ENCODE data around the gene TPPP3.
"Not testable (repeated sequence)": the region's sequence is repeated elsewhere in the genome, so short reads cannot be mapped to it uniquely, and the experiment has no call there.

Gene TPPP3

DNA sequence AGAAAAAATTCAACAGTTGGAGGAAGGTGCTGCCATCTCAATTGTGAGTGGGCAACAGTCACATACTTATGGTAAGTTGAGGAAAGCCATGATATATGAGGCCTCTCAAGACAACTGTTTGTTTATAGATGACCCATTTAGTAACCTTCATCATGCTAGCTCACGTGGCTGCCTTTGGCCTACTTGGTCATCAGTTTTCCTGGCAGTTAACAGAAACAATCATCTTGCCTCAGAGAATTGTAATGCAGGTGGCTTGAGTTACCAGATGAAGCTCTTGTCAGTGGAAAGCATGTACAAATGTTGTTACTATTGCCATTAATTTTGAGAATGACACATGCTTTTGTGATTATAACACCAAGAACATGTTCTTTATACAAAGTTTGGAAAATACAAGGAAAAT lies 14.7 kb downstream of the TPPP3 start:
- Histone ChIP-seq H3K27me3 (ENCODE audit: control insufficient read depth, insufficient read depth, low read length) (peaks cover 5% of the 10 kb centered on the region), H3K4me2 (ENCODE audit: low read length) (no peak overlapping the region), H3K4me1 (ENCODE audit: control insufficient read depth, insufficient read depth, low read length) (no peaks in the 10 kb centered on the region), H3K9ac (ENCODE audit: low read depth, low read length) (no peak overlapping the region), H3K36me3 (ENCODE audit: insufficient read depth, low read length) (no peaks in the 10 kb centered on the region), H3K9me3 (replicated peaks; ENCODE audit: low read length) (no peaks in the 10 kb centered on the region), H3K4me3 (ENCODE audit: low read length) (no peak overlapping the region)

DNA sequence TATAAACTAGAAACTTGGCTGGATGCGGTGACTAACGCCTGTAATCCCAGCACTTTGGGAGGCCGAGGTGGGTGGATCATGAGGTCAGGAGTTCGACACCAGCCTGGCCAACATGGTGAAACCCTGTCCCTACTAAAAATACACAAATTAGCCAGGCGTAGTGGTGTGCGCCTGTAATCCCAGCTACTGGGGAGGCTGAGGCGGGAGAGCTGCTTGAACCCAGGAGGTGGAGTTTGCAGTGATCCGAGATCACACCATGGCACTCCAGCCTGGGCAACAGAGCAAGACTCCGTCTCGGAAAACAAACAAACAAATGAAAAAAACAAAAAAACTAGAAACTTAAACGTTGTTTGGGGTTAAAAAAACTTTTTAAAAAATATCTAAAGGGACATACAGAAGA lies 17.3 kb downstream of the TPPP3 start:
- H3K9me3 ChIP-seq (replicated peaks; ENCODE audit: low read length); H3K4me1 ChIP-seq (ENCODE audit: control insufficient read depth, insufficient read depth, low read length); H3K9ac ChIP-seq (ENCODE audit: low read depth, low read length); H3K27me3 ChIP-seq (ENCODE audit: control insufficient read depth, insufficient read depth, low read length); H3K4me3 ChIP-seq (ENCODE audit: low read length); H3K4me2 ChIP-seq (ENCODE audit: low read length); H3K36me3 ChIP-seq (ENCODE audit: insufficient read depth, low read length): not testable (repeated sequence)

DNA sequence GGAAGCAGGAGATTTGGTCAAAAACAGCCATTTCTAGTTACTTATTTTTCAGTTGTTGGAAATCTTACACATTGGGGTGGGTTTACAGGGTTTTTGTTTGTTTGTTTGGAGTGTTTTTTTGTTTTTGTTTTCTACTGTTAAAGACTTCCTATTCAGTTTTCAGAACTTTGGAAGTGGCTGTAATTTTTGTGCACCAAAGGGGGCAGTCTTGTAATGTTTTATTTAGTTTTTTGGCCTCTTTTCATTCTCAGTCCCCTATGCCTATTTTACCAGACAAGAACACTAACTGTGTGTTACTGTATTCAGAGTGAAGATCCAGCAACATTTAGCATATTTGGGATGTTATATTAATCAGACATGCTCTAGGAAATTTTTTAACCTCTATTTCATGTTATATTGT lies 20.6 kb downstream of the TPPP3 start:
- Histone ChIP-seq H3K9me3 (replicated peaks; ENCODE audit: low read length) (no peaks in the 10 kb centered on the region), H3K4me1 (ENCODE audit: control insufficient read depth, insufficient read depth, low read length) (no peaks in the 10 kb centered on the region), H3K36me3 (ENCODE audit: insufficient read depth, low read length) (no peaks in the 10 kb centered on the region), H3K9ac (ENCODE audit: low read depth, low read length) (no peak overlapping the region), H3K4me3 (ENCODE audit: low read length) (no peak overlapping the region), H3K27me3 (ENCODE audit: control insufficient read depth, insufficient read depth, low read length) (peaks cover 41% of the 10 kb centered on the region), H3K4me2 (ENCODE audit: low read length) (no peak overlapping the region)

DNA sequence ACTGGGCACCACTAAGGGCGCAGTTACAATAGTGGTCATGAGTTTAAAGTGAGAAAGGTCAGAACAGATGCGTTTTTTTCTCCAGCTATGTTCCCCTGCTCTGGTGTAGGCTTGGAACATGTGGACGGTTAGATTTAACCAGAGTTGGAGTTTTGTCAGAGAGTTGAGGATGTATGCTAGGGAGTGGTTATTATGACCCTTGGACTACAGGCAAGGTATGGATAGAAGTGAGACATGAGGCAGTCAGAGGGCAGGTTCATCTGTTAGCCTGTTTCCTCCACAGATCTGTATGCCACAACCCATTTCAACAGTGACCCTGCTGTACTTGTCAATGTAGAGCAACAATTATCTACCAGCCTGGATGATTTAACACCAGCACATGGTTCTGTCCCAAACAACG lies 22.6 kb downstream of the TPPP3 start:
- Histone ChIP-seq H3K4me2 (ENCODE audit: low read length) (no peak overlapping the region), H3K36me3 (ENCODE audit: insufficient read depth, low read length) (no peaks in the 10 kb centered on the region), H3K4me1 (ENCODE audit: control insufficient read depth, insufficient read depth, low read length) (no peaks in the 10 kb centered on the region), H3K4me3 (ENCODE audit: low read length) (no peak overlapping the region), H3K9ac (ENCODE audit: low read depth, low read length) (no peak overlapping the region), H3K27me3 (ENCODE audit: control insufficient read depth, insufficient read depth, low read length) (peaks cover 48% of the 10 kb centered on the region), H3K9me3 (replicated peaks; ENCODE audit: low read length) (no peaks in the 10 kb centered on the region)

DNA sequence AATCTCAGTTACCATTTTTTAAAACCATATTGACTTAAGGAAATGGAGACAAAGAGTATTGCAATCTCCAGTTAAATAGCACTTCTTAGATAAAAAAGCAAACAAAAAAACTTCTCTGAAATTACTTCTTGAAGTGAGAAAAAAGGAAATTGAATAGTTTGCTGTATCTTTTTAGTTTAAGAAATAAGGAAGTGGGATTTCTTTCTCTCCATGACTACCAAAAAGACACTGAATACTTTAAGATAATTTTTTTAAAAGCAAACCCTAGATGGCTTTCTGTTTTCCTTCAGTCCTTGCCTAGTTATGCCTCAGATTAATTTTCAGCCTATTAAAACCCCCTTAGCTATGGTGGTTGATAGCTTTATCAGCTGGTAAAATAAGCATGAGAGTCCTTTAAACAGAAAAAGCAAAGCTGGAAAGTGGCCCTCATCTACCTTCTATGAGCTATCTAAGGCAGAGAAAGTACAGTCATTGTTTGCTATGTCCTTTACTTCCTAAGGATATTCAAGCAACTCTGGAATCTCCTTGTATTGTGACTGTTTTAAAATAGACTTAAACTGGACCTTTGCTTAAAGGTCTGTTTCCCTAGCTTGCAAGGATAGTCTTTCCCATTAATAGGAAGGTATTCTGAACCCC lies 28.6 kb downstream of the TPPP3 start:
- H3K36me3 ChIP-seq (ENCODE audit: insufficient read depth, low read length) = no peaks in the 10 kb centered on the region
- no peak overlapping the region for H3K9ac ChIP-seq (ENCODE audit: low read depth, low read length)
- no peaks in the 10 kb centered on the region for H3K9me3 ChIP-seq (replicated peaks; ENCODE audit: low read length)
- no peak overlapping the region for H3K4me2 ChIP-seq (ENCODE audit: low read length)
- no peak overlapping the region for H3K4me3 ChIP-seq (ENCODE audit: low read length)
- no peaks in the 10 kb centered on the region for H3K4me1 ChIP-seq (ENCODE audit: control insufficient read depth, insufficient read depth, low read length)
- H3K27me3 ChIP-seq (ENCODE audit: control insufficient read depth, insufficient read depth, low read length) = peaks cover 69% of the 10 kb centered on the region

DNA sequence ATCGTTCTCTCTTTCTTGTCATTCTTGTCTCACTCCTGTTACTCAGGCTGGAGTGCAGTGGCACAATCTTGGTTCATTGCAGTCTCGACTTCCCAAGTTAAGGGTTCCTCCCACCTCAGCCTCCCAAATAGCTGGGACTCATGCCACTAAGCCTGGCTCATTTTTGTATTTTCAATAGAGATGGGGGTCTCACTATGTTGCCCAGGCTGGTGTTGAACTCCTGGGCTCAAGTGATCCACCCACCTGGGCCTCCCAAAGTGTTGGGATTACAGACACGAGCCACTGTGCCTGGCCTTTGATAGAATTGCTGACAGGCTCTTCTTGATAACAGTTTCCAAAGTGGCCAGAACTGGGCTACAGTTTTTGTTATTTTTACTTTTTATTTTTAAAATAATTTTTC lies 32.3 kb downstream of the TPPP3 start:
- no peak overlapping the region for H3K4me2 ChIP-seq (ENCODE audit: low read length)
- no peak overlapping the region for H3K9ac ChIP-seq (ENCODE audit: low read depth, low read length)
- H3K9me3 ChIP-seq (replicated peaks; ENCODE audit: low read length) = no peaks in the 10 kb centered on the region
- no peak overlapping the region for H3K4me3 ChIP-seq (ENCODE audit: low read length)
- no peaks in the 10 kb centered on the region for H3K4me1 ChIP-seq (ENCODE audit: control insufficient read depth, insufficient read depth, low read length)
- H3K27me3 ChIP-seq (ENCODE audit: control insufficient read depth, insufficient read depth, low read length) = peaks cover 65% of the 10 kb centered on the region
- H3K36me3 ChIP-seq (ENCODE audit: insufficient read depth, low read length) = no peaks in the 10 kb centered on the region

DNA sequence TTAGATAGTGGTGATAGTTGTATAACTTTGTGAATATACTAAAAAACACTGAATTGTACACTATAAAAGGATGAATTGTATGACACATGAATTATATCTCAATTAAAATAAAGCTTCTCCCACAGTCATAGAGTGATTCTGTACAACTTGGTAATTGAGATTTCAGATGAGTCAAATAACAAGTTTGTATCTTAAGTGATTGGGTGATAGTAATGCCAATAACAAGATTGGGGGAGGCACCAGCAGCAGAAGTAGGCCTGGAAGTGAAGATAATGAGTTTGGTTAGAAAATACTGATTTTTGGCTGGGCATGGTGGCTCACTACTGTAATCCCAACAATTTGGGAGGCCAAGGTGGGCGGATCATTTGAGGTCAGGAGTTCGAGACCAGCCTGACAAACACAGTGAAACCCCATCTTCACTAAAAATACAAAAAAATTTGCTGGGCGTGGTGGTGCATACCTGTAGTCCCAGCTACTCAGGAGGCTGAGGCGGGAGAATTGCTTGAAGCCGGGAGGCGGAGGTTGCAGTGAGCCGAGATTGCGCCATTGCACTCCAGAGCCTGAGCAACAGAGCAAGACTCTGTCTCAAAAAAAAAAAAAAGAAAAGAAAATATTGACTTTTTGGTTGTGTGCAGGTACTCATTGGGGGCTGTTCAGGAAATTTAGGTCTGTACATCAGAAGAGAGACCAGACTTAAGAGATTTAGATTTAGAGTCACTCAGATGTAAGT lies 33.6 kb downstream of the TPPP3 start:
- not testable (repeated sequence) for H3K9me3 ChIP-seq (replicated peaks; ENCODE audit: low read length); H3K36me3 ChIP-seq (ENCODE audit: insufficient read depth, low read length); H3K4me3 ChIP-seq (ENCODE audit: low read length); H3K4me1 ChIP-seq (ENCODE audit: control insufficient read depth, insufficient read depth, low read length); H3K9ac ChIP-seq (ENCODE audit: low read depth, low read length); H3K4me2 ChIP-seq (ENCODE audit: low read length)
- H3K27me3 ChIP-seq (ENCODE audit: control insufficient read depth, insufficient read depth, low read length) = peaks cover 63% of the 10 kb centered on the region

DNA sequence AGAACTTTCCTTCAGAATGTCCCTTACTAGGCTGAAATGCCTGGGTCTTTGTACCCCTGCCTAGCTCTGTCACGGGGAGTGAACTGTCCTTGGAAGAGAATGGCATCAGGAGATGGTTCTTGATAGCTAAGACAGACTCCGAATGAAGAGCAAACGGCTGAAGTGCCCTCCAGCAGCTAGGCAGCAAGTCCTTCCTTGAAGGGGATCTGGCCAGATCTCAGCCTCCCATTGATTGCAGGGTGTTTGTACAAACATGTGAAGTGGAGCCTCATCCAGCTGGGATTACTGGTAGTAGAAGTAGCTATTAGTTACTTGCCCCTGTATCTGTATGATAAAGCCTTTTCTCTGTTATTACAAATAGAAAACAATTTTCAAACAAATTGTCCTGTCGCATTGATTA lies 35.7 kb downstream of the TPPP3 start:
- Histone ChIP-seq H3K9me3 (replicated peaks; ENCODE audit: low read length) (no peaks in the 10 kb centered on the region), H3K4me2 (ENCODE audit: low read length) (no peak overlapping the region), H3K9ac (ENCODE audit: low read depth, low read length) (no peak overlapping the region), H3K27me3 (ENCODE audit: control insufficient read depth, insufficient read depth, low read length) (peaks cover 55% of the 10 kb centered on the region), H3K4me3 (ENCODE audit: low read length) (no peak overlapping the region), H3K36me3 (ENCODE audit: insufficient read depth, low read length) (no peaks in the 10 kb centered on the region), H3K4me1 (ENCODE audit: control insufficient read depth, insufficient read depth, low read length) (no peaks in the 10 kb centered on the region)

DNA sequence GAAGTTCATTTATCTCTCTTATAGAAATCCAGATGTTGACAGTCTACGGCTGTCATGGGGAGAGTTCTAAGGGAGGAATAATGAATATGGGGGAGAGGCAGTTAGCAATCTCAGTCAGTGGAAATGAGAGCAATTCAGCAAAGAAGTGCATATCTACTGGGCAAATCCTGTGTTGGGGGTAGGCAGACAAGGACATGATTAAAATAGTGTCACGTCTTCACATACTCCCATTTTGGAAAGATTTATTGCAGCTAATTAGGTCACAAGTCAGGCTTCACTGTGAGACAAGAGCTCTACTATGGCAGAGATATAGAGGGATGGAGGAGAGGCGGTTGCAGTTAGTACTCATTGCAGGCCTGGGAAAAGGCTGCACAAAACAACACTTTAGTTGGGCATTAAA lies 36.9 kb downstream of the TPPP3 start:
- no peak overlapping the region for H3K4me3 ChIP-seq (ENCODE audit: low read length)
- no peaks in the 10 kb centered on the region for H3K4me1 ChIP-seq (ENCODE audit: control insufficient read depth, insufficient read depth, low read length)
- no peaks in the 10 kb centered on the region for H3K9me3 ChIP-seq (replicated peaks; ENCODE audit: low read length)
- H3K36me3 ChIP-seq (ENCODE audit: insufficient read depth, low read length) = no peaks in the 10 kb centered on the region
- H3K9ac ChIP-seq (ENCODE audit: low read depth, low read length) = no peak overlapping the region
- no peak overlapping the region for H3K4me2 ChIP-seq (ENCODE audit: low read length)
- peaks cover 55% of the 10 kb centered on the region for H3K27me3 ChIP-seq (ENCODE audit: control insufficient read depth, insufficient read depth, low read length)

DNA sequence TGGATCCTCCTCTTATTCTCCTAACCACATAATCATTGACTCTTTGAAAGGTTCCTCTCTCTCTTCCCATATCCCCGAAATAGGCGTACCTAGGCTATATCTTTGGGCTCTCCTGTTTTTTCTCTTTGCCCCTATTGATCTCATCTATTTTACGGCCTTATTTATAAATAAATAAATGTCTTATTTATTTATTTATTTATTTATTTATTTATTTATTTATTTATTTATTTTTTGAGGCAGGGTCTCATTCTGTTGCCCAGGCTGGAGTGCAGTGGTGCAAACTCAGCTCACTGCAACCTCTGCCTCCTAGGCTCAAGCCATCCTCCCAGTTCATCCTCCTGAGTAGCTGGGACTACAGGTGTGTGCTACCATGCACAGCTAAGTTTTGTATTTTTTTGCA lies 40.8 kb downstream of the TPPP3 start:
- not testable (repeated sequence) for H3K9ac ChIP-seq (ENCODE audit: low read depth, low read length); H3K9me3 ChIP-seq (replicated peaks; ENCODE audit: low read length); H3K4me3 ChIP-seq (ENCODE audit: low read length); H3K4me1 ChIP-seq (ENCODE audit: control insufficient read depth, insufficient read depth, low read length); H3K4me2 ChIP-seq (ENCODE audit: low read length); H3K36me3 ChIP-seq (ENCODE audit: insufficient read depth, low read length)
- peaks cover 40% of the 10 kb centered on the region for H3K27me3 ChIP-seq (ENCODE audit: control insufficient read depth, insufficient read depth, low read length)

DNA sequence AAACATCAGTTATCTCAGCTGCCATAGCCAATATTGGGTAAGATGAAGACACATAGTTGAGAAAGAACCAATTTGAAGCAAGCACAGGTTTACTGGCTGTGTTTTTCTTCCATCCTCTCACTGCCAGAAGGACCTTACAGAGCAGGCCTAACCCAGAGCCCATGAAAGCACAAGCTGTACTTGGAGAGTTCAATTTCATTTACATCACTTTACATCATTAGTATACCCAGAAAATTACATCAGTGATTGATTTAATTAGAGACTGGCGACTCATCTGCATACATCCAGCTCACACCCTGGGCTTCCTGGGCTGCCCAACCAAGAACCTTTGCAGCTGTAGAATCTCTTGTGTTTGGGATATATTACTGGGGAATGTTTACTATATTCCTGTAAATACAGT lies 43.0 kb downstream of the TPPP3 start:
- Histone ChIP-seq H3K4me1 (ENCODE audit: control insufficient read depth, insufficient read depth, low read length) (no peaks in the 10 kb centered on the region), H3K4me3 (ENCODE audit: low read length) (no peak overlapping the region), H3K27me3 (ENCODE audit: control insufficient read depth, insufficient read depth, low read length) (peaks cover 29% of the 10 kb centered on the region), H3K4me2 (ENCODE audit: low read length) (no peak overlapping the region), H3K9me3 (replicated peaks; ENCODE audit: low read length) (no peaks in the 10 kb centered on the region), H3K36me3 (ENCODE audit: insufficient read depth, low read length) (no peaks in the 10 kb centered on the region), H3K9ac (ENCODE audit: low read depth, low read length) (no peak overlapping the region)

DNA sequence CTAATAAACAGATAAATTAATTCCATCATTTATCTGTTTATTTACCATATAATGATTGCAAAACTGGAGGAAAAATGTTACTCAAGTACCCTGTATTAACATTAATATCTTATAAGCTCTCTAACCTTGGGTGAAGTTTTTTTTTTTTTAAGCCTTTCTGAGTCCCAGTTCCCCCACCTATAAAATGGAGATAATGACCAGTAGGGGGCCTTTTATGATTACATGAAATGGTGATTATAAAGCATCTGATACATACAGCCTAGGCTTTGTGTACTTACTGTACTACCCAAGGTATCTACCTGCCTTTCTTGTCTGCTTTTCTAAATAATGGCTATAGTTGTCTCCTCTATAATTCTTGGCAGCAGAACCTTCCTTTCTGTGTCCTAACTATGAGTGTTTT lies 44.1 kb downstream of the TPPP3 start:
- Histone ChIP-seq H3K9ac (ENCODE audit: low read depth, low read length) (no peak overlapping the region), H3K4me3 (ENCODE audit: low read length) (no peak overlapping the region), H3K4me1 (ENCODE audit: control insufficient read depth, insufficient read depth, low read length) (no peaks in the 10 kb centered on the region), H3K4me2 (ENCODE audit: low read length) (no peak overlapping the region), H3K36me3 (ENCODE audit: insufficient read depth, low read length) (no peaks in the 10 kb centered on the region), H3K9me3 (replicated peaks; ENCODE audit: low read length) (no peaks in the 10 kb centered on the region), H3K27me3 (ENCODE audit: control insufficient read depth, insufficient read depth, low read length) (peaks cover 21% of the 10 kb centered on the region)
